ENCODE measurements around the gene NLN.

The NLN gene

DNA sequence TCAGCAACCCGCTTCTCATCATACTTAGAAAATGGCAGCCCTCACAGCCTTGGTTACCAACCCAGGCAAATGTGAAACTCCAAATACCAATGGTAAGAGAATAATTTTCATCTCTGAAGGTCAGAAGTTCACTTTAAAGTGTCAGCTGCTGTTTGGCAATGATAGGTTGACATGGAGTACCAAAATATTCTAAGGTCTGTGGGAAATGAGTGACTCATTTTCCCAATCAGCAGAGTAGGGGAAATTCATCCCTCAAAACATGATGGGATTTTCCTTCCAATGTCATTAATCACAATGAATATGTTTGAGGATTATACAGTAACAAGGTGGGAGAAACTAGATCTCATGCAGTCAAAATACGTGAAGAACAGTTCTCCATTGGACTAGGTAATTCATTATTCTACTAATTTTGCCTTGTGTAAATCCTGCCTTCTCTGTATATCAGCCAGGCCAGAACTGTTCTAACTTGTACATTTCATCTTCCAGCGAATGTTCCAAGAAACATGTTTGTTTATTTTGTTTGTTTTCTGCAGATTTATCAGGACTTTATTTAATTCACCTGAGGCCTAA is 151.3 kb downstream of the NLN start:
- no peak for DNase-seq (ENCODE audit: low read depth)

DNA sequence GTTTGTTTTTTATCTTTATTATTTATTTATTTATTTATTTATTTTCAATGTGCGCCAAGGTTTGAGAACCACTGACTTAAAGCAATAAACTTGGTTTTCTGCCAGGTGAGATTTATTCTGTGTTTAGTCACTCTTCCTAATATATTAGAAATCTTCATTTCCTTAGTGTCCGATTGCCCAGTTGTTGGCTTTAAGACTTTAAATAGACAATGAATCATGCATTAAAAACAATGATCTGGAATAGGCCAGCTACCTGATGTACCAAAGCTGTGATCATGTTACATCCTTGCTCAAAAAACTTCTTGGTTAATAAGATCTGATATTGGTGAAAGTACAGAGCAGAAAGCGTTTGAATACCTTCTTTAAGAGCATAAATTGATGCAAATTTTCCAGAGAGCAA is 152.2 kb downstream of the NLN start:
- no peak for DNase-seq (ENCODE audit: low read depth)

DNA sequence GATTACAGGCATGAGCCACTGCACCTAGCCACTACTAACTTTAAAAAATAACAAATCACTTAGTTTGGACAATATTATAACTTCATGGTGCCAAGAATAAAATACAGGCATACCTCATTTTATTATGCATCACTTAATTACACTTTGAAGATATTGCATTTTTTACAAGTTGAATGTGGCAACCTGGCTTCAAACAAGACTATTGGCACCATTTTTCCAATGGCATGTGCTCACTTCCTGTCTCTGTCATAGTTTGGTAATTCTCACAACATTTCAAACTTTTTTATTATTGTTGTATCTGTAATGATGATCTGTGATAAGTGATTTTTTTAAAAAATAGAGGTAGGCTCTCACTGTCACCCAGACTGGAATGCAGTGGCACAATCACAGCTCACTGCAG is 154.5 kb downstream of the NLN start:
- no peak for DNase-seq (ENCODE audit: low read depth)

DNA sequence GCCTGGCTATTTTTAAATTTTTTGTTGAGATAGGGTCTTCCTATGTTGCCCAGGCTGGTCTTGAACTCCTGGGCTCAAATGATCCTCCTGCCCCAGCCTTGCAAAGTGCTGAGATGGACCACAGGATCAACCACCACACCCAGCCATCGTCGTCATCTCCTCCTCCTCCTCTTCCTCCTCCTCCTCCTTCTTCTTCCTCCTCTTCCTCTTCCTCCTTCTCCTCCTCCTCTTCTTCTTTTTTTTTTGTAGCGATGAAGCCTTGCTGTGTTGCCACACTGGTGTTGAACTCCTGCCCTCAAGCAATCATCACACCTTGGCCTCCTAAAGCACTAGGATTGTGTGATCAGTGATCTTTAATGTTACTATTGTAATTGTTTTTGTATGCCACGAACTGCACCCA is 155.0 kb downstream of the NLN start:
- no peak for DNase-seq (ENCODE audit: low read depth)
